NCI-H2081 treated with DMSO at 0.1 percent for 48 hours (cell line): ENCODE data around the gene PDCD11.

Experiments
- DNase-seq: peaks from one replicate; lab custom pipeline; 2025; lab: John Stamatoyannopoulos, UW

PDCD11 gene

DNA sequence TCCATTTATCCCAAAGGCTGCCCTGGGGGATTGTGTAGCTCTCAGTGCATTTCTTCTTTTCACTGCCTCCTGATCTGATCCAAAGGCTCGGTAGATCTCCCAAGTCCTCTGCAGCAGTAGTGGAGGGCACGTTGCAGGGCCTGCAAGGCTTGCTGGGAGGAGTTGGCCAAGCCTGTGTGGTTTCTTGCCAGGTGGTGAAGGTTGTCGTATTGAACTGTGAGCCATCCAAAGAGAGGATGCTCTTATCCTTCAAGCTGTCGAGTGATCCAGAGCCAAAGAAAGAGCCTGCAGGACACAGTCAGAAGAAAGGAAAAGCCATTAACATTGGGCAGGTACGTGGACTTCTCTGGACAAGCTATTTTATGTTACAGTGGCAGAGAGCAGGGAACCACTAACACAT is 21.2 kb downstream of the PDCD11 start:
- no peak for DNase-seq

DNA sequence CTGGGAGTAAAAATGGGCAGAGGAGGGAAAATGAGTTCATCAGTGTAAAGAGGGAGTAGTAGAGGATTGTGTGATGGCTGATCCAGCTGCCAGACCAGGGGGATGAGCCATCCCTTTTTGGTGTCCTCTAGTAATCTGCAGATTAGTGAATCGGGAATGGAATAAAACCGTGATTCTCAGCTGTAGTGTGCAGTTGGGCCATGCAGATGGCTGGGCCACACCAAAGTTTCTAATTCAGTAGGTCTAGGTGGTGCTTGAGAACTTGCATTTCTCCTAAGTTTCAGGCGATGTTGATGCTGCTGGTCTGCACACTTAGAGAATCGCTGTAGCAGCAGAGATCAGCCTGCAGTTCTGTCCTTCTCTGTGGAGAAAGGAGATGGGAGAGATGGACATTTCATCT is 22.7 kb downstream of the PDCD11 start:
- DNase-seq: no peak

DNA sequence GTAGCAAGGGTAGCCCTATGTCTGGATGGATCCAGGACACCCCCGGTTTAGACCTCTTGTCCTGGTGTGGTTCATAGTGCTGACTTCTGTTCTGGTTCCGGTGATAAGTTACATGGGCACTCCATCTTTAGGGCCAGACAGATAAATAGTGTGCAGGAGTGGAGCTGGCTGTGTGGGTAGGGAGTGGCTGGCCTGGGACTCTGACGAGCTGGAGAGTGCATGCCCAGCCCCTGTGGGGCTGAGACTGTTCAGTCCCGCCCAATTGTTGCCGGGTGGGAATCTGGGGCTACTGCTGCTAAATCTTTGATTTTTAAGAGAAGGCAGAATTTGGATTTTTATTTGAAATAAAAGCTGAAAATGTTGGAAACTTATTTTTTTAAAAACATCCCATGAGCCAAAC is 27.3 kb downstream of the PDCD11 start:
- no peak for DNase-seq

DNA sequence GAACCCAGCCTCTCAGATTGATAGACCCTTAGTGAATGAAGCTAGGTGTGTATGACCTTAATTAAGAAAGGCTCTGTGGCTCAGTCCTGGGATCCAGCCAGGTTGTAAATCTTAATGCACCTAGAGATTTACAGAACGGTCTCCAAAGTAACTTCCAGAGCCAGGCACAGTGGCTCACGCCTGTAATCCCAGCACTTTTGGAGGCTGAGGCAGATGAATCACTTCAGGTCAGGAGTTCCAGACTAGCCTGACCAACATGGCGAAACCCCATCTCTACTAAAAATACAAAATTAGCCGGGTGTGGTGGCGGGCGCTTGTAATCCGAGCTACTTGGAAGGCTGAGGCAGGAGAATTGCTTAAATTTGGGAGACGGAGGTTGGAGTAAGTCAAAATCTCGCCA is 31.4 kb downstream of the PDCD11 start:
- DNase-seq: no peak

DNA sequence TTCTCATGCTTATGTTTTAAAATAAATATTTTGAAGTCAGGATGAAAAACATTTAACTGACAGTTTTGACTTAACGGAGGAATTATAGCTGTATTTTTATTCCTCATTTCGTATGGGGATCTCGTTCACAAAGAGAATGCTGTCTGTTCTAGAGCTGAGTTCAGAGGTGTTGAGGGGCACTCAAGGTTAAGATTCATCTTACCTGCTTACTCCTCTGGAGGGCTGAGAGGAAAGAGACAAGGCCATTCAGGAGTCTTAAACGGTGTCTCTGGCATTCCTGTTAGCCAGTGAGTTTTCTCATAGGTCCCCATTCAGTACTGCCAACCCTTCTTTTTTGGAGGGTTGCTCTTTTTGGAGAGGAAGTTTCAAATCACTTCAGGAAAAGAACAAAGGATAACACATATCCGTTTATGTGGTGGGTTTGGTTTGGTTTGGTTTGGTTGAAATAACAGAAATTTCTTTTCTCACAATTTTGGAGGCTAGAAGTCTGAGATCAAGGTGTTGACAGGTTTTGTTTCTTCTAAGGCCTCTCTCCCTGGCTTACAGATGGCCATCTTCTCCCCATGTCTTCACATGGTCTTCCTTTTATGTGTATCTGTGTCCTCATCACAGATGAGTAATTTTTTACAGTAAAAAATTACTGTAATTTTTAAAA is 32.7 kb downstream of the PDCD11 start:
- DNase-seq: no peak

DNA sequence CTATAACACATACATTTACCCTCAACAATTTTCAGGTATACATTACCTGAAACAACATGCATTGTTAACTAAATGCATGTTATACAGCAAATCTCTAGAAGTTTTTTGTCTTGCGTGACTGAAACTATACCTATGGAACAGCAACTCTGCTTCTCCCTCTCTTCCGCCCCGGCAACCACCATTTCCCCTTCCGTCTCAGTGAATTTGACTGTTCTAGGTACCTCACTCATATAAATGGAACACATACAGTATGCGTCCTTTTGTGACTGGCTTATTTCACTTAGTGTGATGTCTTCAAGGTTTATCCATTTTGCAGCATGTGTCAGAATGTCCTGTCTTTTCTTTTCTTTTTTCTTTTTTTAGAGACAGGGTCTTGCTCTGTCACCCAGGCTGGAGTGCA is 33.2 kb downstream of the PDCD11 start:
- DNase-seq: no peak

DNA sequence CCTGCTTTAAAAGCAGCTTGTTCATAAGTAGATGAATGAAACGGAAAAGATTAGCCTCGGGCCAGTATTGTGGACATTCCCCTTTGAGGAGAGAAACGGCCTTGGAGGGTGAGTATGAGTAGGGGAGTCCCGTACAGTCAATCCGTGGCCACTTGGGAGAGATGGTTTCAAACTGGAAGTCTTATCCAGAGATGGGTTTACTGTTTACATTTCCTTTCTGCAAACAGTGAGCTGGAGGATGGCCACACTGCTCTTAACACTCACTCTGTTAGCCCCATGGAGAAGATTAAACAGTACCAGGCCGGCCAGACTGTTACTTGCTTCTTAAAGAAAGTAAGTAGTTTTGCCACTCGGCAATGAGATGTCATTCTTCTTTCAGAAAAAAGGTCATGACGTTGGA is 35.5 kb downstream of the PDCD11 start:
- no peak for DNase-seq

DNA sequence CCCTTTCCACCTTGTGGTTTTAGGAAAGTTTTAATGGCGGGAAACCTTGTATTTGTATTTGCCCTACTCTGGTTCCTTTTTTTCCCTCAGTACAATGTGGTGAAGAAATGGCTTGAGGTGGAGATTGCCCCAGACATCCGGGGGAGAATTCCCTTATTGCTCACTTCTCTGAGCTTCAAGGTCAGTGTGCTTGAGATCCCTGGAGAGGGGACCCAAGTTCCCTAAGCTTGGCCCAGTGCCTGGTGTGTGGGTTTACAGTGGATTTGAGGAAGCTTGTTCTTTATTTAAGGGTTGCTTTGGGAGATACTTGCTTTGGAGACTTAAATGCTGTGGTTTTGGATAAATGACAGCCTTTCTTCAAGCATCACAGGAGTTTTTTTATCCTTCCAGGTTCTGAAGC is 37.4 kb downstream of the PDCD11 start:
- DNase-seq: no peak

DNA sequence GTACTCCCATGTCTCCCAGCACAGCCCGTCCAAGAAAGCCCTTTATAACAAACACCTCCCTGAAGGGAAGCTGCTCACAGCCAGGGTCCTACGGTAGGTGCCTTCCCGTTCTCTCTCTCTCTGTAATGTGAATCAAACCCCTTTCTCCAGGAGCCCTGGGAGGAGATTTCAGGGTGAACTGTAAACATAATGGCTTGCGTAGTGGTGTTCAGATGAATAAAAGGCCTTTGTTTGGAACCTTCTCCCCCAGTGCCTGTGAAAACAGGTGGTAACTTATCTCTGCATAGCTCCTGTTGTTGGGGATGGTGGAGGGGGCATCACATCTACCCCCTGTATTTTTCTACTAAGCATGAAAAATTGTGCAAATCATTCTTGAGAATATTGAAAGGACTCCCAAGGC is 43.4 kb downstream of the PDCD11 start:
- no peak for DNase-seq

DNA sequence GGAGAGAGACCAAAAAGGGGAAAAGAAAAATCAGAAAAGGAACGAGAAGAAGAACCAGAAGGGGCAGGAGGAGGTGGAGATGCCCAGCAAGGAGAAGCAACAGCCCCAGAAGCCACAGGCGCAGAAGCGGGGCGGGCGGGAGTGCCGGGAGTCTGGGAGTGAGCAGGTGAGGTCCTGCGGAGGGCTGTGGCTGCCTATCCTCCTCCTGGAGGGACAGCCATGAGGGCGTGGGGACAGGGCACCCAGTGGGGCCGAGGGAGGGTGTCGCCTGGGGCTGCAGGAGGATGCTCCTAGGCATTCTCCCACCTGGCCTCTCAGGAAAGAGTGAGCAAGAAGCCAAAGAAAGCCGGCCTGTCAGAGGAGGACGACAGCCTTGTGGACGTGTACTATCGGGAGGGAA is 44.0 kb downstream of the PDCD11 start:
- DNase-seq: no peak

DNA sequence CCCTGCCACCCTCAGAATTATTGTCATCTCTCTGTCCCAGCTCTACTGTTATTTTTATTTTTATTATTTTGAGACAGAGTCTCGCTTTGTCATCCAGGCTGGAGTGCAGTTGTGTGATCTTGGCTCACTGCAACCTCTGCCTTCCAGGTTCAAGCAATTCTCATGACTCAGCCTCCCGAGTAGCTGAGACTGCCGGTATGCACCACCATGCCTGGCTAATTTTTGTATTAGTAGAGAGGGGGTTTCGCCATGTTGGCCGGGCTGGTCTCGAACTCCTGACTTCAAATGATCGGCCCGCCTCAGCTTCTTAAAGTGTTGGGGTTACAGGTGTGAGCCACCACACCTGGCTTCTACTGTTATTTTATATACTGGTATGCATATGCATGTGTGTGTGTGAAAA is 44.8 kb downstream of the PDCD11 start:
- DNase-seq: no peak

DNA sequence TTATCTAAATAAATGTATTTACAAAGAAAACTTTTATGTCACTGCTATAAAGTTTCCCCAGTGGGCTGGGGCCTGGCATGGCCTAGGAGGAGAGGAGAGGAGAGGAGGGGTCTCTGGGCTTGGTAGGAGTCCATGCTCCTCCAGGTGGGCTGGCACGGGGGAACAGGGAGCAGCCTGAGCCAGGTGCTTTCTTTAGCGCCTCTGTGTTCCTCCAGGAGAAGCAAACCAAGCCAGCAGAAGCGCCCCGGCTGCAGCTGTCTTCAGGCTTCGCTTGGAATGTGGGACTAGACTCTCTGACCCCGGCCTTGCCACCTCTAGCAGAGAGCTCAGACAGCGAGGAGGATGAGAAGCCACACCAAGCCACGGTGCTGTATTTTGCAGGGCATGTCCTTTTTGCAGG is 45.2 kb downstream of the PDCD11 start:
- no peak for DNase-seq

DNA sequence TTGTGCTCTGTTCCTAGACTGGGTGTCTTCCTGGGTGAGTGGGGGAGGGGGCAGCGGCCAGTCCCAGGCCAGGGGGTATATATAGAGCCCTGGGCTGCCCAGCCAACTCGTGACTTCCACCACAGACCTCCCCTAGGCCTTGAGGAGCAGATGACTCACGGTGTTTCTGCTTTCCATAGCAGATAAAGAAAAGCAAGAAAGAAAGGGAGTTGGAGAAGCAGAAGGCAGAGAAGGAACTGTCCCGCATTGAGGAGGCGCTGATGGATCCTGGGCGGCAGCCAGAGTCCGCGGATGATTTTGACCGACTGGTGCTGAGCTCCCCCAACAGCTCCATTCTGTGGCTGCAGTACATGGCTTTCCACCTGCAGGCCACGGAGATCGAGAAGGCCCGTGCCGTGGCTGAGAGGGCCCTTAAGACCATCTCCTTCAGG is 45.6 kb downstream of the PDCD11 start:
- no peak for DNase-seq

DNA sequence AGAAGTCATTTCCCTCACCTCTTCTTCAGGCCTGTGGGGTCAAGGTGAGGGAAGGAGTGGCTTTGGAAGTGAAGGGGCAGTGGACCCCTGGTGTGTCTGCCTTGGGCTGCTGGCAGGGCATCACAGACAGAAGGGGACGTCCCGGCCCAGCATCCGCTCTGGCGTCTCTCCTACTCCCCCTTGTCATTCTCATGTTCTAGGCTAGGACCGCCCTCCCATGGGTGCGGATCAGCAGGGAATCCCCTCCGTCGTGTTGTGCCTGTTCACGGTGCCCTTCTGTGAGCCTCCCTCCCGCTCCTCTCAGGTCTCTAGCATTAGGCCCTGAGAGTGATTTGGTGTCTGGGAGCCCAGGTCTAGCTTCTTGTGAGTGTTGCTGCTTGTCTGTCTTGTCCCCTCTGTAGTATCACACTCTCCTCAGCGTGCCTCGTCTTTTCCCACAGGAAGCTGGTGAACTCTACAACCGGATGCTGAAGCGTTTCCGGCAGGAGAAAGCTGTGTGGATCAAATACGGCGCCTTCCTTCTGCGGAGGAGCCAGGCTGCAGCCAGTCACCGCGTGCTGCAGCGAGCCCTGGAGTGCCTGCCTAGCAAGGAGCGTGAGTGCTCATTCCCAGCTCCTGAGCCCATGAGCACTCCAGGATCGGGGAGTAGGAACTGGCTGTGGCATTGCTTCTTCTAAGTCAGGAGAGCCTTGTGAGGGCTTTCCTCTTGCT is 47.2 kb downstream of the PDCD11 start:
- DNase-seq: no peak

DNA sequence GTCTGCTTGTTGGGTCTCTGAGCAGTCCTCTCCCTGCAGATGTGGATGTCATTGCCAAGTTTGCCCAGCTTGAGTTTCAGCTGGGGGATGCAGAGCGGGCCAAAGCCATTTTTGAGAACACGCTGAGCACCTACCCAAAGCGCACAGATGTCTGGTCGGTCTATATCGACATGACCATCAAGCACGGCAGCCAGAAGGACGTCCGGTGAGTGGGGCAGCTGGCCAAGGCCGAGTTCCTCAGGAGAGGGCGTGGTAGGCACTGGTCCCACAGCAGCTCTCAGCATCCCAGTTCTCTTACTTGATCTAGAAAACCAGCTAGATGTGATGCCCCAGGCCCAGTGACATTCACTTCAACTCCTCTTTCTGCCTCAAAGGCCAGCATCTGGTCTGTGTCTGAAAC is 48.1 kb downstream of the PDCD11 start:
- DNase-seq: no peak

DNA sequence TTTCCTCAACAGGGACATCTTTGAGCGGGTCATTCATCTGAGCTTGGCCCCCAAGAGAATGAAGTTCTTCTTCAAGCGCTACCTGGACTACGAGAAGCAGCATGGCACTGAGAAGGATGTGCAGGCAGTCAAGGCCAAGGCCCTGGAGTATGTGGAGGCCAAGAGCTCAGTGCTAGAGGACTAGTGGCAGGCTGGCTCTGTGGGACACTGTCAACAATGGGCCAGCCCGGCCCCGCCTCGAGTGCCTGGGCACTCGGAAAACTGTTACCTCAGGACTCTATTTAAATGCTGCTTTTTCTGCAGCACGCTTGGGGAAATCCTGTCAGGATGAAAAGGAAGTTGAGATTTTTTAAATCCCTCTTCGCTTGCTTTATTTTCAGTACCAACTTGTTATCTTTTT is 48.9 kb downstream of the PDCD11 start:
- no peak for DNase-seq

DNA sequence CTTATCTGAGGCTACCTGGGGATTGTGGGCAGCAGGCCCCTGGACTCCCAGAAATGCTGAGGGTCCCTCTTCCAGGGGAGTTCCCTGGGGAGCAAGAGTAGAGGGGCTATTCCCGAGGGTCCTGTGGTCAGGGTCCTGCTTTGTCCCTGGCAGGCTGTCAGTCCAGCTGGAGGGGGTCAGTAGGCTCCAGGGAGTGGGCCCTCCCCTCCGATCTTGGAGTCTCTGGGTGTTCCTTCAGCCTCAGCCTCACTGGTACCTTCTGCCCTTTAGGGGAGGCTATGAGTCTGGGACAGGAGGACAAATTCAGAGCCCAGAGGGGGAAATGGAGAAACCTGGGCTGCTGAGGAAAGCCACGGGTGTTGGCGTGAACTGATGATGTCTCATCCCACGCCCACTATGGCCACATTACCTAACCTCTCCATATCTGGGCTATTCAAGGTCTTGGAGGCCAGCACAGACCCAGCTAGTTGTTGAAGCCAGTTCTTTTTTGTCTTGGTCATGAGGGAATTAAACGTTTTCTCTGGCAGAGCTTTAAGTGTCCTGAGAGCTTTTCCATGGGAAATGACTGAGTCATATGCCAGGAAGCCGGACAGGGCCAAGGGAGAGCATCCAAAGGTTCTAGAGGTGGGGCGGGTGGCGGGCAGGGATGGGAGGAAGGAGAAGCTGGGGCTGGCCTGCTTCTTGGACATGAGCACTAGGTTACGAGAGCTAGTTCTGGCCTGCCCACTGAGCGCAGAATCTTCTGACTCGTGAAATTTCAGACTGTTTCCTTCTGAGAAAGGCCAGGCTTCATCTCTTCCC is 49.5 kb downstream of the PDCD11 start:
- DNase-seq: no peak

DNA sequence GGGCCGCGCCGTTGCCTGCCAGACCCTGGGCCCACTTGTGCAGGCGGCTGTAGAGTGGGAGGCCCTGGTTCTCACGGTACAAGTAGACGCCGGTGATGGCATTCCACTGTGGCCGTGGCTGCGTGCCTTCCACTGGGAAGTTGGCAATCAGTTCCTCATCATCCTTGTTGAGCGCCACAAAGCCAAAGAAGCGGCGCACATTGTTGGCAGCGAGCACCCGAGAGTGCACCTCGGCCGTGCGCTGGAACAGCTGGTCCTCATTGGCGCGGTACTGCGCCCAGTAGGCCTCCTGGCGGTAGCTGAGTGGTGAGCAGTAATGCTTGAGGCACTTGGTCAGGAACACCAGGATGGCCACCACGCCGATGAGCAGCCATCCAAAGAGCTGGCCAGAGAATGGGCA is 50.8 kb downstream of the PDCD11 start:
- DNase-seq: no peak

DNA sequence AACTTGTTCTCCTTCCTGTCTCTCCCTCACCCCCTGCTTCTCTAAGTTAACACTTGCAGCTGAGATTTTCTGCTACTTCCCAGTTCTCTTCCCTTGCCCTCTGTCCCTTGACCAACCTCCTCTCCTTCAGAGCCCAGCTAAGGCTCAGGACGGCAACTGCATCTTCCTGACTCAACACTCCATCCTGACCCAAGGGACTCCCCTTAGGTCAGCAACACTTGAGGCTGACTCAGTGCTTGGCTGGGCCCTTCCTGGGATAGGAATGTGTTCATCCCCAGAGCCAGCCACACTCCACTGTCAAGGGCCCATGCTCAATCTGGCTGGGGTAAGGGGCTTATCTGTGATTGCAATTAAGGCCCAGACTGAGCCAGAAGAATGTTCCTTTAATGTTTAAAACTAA is 52.3 kb downstream of the PDCD11 start:
- DNase-seq: no peak

DNA sequence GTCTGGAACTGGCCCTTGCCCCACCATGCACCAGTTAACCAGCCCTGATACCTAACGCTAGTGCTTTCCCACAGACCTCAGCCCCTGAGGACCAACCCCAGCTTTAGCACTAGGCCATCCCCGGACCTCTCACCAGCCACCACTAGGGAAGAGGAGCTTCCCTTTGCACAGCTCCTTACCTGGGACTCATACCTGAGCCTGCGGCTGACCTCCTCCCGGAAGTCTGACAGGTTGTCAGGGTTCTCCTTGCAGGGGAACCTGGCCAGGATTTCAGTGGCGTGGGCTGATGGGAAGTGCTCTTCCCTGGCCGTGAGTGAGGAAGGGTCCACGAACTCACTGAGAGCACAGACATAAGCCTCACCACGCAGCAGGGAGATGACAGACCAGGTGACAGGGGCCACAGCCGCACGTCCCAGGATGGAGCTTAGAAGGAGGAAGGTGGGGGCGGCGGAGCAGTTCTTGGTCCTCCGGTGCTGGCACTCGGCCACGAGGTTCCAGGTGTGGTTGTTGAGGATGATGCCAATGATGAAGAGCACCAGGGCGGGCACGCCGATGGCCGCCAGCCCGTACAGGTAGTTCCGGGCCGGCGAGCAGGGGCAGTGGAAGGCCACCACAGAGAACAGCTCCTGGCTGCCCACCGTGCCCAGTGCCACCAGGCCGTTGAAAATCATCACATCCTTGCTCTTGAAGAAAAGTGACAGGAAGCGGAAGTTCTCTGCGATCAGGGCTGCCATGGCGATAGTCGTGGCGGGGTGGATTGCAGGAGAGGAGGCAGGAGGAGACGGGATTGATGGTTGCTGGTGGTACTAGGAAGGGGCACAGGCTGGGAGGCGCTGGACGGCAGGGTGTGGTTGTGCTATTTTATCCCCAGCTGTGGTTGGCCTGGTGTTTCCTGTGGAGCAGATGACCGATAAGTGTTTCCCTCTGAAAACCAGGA is 53.0 kb downstream of the PDCD11 start:
- no peak for DNase-seq

DNA sequence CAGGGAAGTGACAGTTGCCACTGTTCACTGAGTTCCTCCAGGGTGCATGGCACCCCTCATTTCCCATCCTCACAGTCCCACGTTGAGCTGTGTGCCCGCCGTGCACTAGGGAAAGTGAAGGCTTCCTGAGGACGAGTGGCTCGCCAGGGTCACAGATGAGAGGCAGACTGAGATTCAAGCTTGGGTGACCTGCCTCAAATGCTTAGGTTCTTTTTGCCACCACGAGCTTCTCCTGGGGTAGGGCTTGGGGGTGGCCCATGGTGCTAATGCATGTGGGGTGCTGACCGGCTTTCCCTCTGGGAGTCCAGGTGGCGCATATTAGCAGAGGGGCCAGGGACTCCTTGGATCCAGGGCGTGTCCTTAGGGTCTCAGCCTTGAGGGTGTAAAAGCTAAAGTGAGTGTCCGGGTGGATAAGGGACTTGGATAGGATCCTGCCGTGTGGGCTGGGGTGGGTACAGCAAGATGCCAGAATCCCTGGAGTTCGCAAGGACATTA is 53.8 kb downstream of the PDCD11 start:
- DNase-seq: no peak
